Mucosa of stomach (tissue), 1 donor: Measurements from ENCODE around the gene MYO5B.

Experiments
- H3K27me3 ChIP-seq: one replicate; pipeline ENCODE4 v1.7.0; 2013; ENCODE audit warnings: mild to moderate bottlenecking, low read length; ENCODE audit not compliant: control insufficient read depth, insufficient read depth
- H3K36me3 ChIP-seq: one replicate; pipeline ENCODE4 v1.7.0; 2013; ENCODE audit warnings: low read length; ENCODE audit not compliant: control insufficient read depth, insufficient read depth
- H3K4me1 ChIP-seq: one replicate; pipeline ENCODE4 v1.7.0; 2013; ENCODE audit warnings: mild to moderate bottlenecking, low read length; ENCODE audit not compliant: control insufficient read depth, insufficient read depth
- H3K4me3 ChIP-seq: one replicate; pipeline ENCODE4 v1.7.0; 2013; ENCODE audit warnings: low read length
- H3K9ac ChIP-seq: one replicate; pipeline ENCODE4 v1.7.0; 2013; ENCODE audit warnings: mild to moderate bottlenecking, low read length, moderate library complexity
- H3K9me3 ChIP-seq: one replicate; pipeline ENCODE4 v1.7.0; 2013; ENCODE audit warnings: mild to moderate bottlenecking, low read length, moderate library complexity; ENCODE audit not compliant: control insufficient read depth
- donor health status: Pancreatic carcinoma.

The MYO5B gene

DNA sequence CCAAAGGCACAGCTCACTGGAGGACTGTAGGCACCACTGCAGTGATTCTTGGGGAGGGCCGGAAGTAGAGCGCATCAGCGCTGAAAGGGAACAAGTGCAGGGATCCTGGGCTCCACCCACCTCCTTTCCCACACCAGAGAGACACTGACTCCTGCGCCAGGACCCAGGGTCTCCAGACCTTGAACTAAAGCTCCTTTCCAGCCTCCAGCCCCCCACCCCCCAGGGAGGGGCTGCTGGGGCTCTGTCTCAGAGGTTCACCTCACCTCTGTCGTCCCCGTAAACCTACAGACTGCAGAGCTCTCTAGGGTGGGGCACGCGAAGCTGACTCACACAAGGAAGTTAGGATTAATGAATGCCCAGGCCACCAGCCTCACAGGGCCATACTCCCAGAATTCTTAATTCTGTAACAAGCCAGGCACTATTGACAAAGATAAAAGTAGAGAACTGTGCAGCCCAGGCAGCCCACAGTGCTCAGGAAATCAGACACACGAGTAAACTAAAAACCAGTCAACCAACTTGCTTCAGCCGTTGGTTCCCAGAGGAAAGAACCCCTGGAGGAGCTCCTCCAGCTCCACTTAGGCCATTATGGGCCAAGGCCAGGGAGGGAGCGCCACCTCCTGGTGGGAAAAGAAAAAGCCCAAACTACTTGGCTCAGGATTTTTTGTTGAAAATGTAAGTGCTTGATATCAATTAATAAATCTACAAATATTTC, 336.5 kb downstream of the MYO5B start:
- Histone ChIP-seq H3K4me1 (peaks cover 57% of the 10 kb centered on the region), H3K4me3 (peak overlapping the region; percentile 15), H3K36me3 (no peaks in the 10 kb centered on the region), H3K9ac (peak overlapping the region; percentile 64), H3K27me3 (no peaks in the 10 kb centered on the region), H3K9me3 (no peaks in the 10 kb centered on the region)

DNA sequence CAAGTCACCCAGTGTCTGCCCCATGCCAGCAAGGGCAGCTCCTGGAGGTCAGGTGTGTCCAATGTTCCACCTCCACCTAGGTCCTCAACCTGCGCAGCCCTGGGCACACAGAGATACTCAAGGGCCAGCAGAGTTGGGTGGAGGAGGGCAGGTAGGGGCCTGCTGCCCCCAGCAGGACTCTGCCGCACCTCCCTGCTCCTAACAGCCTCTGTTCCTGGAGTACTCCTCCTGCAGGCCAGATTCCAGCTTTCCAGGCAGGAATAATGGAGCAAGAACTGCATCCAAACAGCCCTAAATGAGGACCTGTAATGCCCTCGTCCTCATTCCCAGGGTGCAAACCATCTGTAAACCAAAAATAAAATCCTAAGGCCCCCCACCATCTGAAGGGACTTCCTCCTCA, 337.2 kb downstream of the MYO5B start:
- Histone ChIP-seq H3K27me3 (no peaks in the 10 kb centered on the region), H3K9me3 (no peaks in the 10 kb centered on the region), H3K36me3 (no peaks in the 10 kb centered on the region), H3K4me3 (no peak overlapping the region), H3K9ac (peak overlapping the region; percentile 64), H3K4me1 (peaks cover 57% of the 10 kb centered on the region)

DNA sequence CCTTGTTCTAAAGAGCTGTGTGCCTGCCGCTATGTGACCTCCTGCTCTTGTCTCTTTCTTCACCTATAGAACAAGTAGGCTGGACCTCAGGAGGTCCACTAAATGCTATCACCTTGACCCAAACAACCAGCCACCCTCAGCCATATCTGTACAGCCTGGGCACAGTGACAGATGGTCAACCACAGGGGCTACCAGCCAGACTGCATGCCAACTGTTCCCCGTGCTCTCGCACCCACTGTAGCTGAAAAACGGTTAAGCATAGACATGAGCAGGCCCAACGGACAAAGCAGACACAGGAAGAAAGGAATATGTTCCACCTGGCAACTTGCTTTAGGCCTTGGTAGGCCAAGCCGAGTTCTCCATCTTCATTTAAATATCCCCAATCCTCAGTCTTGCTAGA, 338.5 kb downstream of the MYO5B start:
- H3K9me3 ChIP-seq: no peaks in the 10 kb centered on the region
- H3K4me1 ChIP-seq: peaks cover 52% of the 10 kb centered on the region
- no peaks in the 10 kb centered on the region for H3K27me3 ChIP-seq
- H3K9ac ChIP-seq: no peak overlapping the region
- no peaks in the 10 kb centered on the region for H3K36me3 ChIP-seq
- H3K4me3 ChIP-seq: no peak overlapping the region

DNA sequence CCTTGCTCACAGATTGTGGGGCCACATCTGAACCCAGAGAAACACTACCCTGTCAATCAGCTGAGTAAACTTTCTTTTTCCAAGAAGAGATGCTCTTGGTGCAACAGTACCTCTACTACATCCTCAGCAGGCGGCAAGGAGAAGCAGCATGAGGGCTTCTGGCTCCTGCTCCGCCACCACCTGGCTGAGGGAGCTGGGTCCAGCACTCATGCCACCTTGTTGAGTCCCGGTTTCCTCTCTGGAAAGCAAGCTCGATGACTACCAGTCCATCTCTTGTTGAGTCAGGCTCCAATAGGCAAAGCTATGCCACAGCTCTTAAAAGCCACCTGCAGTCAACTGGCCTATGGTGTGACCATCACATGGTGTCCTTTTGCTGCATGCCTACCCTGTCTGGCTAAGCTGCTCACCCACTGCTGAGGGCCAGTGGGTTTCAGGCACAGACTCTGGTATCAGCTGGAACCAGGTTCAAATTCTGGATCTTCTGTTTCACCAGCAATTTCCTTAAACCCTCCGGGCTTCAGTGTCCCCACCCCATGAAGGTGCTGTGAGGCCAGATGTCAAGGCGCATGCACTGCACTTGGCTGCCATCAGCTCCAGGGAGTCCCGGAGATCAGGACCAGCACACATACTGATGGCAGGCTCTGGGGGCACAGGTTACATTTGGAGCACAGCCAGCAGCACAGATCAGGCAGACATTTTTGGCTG, 339.1 kb downstream of the MYO5B start:
- Histone ChIP-seq H3K27me3 (no peaks in the 10 kb centered on the region), H3K4me1 (peaks cover 50% of the 10 kb centered on the region), H3K36me3 (no peaks in the 10 kb centered on the region), H3K9me3 (no peaks in the 10 kb centered on the region), H3K9ac (no peak overlapping the region), H3K4me3 (no peak overlapping the region)

DNA sequence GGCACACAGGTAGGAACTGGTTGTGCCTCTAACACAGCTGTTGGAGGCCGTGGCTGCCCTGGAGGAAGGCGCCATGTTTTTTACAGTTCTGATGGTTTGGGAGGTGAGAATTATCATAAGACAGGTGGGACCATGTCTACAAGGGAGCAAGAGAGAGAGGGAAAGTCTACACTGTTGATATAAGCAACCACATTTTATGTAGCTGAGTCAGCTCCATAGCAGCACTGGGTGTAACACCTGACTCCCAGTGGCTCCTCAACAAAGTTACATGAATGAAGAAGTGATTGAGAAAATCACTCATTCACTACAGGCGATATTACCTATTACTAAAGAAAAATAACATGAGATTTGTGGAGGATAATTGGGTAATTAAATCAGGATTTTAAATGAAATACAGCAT, 340.3 kb downstream of the MYO5B start:
- Histone ChIP-seq H3K9me3 (no peaks in the 10 kb centered on the region), H3K4me3 (no peak overlapping the region), H3K36me3 (no peaks in the 10 kb centered on the region), H3K27me3 (no peaks in the 10 kb centered on the region), H3K4me1 (peaks cover 50% of the 10 kb centered on the region), H3K9ac (no peak overlapping the region)

DNA sequence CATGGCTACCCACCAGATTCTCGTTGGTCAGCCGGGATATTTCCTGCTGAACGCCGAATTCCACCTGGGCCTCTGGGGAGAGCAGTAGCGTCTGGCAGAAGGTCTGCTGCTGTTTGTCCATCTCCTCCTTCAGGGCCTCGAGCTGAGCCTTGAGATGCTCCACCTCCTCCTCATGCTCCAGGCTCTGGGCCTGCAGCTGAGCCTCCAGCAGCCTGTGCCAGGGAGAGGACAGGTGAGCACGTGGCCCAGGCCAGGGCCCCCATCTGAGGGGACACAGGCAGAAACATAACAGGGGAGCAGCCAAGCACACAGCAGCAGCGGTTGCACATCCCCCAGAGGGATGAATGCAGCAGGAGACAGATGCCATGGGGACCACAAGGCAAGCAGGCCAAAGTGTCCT, 341.5 kb downstream of the MYO5B start:
- H3K9me3 ChIP-seq: no peaks in the 10 kb centered on the region
- no peak overlapping the region for H3K4me3 ChIP-seq
- no peaks in the 10 kb centered on the region for H3K36me3 ChIP-seq
- H3K27me3 ChIP-seq: no peaks in the 10 kb centered on the region
- H3K4me1 ChIP-seq: peaks cover 46% of the 10 kb centered on the region
- H3K9ac ChIP-seq: no peak overlapping the region

DNA sequence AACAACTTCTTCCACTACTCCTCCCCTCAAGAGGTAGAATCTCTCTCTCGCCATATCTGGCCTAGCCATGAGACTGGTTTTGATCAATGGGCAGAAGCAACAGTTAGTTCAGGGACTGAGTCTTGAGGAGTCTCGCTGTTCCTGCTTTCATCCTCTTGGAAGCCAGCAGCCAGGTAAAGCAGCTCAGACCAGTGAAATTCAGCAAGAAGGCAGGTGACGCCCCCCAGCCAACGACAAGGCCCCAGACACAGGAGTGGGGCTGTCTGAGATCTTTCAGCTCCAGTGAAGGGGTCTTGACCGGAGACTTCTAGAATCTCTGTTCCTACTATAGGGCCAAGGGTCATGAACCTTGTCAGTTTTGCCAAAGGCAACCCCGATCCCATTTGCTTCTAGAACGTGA, 341.9 kb downstream of the MYO5B start:
- Histone ChIP-seq H3K9me3 (no peaks in the 10 kb centered on the region), H3K27me3 (no peaks in the 10 kb centered on the region), H3K9ac (no peak overlapping the region), H3K4me3 (no peak overlapping the region), H3K4me1 (peaks cover 42% of the 10 kb centered on the region), H3K36me3 (no peaks in the 10 kb centered on the region)

DNA sequence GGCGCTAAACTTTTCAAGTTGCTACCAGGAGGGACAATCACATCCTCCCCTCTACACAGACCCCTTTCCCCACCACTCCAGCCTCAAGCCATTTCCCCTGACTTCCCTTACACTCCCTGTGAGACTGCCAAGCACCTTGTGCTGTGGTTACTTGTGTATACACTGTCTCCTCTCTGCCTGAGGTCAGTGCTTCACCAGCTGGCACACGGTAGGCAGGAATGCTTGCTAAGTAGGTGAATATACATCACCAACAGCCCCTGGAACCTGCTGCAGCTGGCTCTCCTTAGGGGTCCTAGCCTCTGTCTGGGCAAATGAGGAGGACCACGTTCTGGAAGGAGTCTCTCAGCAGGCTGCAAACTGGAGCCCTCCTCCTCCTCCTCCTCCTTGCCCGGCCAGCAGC, 343.3 kb downstream of the MYO5B start:
- Histone ChIP-seq H3K4me1 (peaks cover 38% of the 10 kb centered on the region), H3K4me3 (no peak overlapping the region), H3K9me3 (no peaks in the 10 kb centered on the region), H3K9ac (no peak overlapping the region), H3K36me3 (no peaks in the 10 kb centered on the region), H3K27me3 (no peaks in the 10 kb centered on the region)

DNA sequence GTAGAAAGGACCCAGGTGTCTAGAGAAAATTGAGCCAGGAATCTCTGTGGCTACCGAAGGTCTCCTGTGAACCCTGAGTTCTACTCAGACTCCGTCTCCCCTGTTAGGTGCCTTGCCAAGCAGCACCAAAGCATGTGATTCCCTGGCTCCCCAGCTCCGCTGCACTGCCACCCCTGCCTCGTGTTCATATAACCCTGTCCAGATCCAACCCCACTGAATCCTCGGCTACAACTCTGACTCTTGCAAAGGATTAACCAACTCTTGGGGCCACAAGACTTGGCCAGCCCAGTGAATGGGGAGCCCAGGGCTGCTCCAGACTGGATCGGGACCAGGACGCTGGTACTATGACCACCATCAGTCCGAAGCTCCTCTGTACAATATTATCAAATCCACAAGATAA, 344.3 kb downstream of the MYO5B start:
- Histone ChIP-seq H3K4me1 (peaks cover 45% of the 10 kb centered on the region), H3K9me3 (no peaks in the 10 kb centered on the region), H3K36me3 (no peaks in the 10 kb centered on the region), H3K9ac (peak overlapping the region; percentile 62), H3K27me3 (no peaks in the 10 kb centered on the region), H3K4me3 (no peak overlapping the region)

DNA sequence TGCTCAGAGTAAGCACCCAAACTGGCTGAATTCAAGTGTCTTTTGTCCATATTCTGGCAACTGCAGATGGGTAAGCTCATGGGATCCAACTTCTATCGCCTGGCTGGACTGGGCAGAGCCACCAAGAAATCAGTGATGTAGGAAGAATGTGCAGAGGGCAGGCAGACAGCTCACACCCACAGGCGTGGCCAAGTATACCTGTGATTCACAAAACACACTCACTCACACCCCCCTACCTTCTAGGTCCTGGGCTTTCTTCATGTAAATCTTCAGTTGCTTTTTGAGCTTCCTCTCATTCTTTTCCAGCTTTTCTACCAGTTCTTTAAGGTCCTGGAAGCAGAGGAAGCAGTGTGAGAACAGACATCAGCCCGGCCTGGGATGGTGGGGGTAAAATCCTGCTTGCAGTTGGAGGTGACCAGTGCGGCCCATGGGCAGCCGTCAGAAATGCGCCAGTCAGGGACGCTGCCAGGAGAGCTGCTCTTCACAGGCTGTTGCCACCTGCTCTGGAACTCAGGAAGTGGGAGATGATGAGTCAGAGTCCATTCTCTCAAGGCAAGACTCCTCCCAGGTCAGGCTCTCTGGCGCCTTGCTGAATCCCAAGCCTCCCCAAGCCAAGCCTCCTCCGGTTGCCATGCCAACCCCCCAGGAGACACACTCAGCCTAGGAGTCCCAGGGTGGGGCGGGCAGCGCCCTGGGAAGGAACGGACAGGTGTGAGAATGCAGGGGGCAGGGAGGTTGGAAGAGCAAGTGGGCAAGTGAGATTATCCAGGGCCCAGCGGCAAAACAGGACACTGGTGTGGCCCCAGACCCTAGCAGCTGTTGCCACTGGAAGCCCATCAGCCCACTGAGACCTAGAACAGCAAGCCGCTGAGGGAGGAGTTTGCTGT, 345.4 kb downstream of the MYO5B start:
- Histone ChIP-seq H3K4me3 (peak overlapping the region; percentile 17), H3K9me3 (no peaks in the 10 kb centered on the region), H3K36me3 (no peaks in the 10 kb centered on the region), H3K9ac (peak overlapping the region; percentile 62), H3K27me3 (no peaks in the 10 kb centered on the region), H3K4me1 (peaks cover 48% of the 10 kb centered on the region)

DNA sequence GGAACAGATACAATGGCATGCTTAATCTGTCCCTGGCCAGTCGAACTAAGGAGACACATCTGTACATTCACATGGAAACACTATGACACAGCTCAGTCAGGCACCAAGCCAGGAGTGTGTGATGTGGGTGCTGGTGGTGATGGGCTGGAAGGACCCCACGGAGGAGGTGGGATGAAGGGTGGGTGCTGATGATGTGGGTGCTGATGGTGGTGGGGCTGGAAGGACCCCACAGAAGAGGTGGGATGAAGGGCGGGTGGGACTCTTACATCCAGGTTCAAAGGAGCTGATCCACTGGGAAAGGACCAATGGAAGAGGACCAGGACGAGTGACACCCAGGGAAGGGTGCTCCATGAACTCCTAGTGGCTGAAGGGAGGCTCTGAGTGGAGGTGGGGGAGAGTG, 346.8 kb downstream of the MYO5B start:
- H3K9me3 ChIP-seq: no peaks in the 10 kb centered on the region
- peak overlapping the region; percentile 17 for H3K4me3 ChIP-seq
- H3K9ac ChIP-seq: peak overlapping the region; percentile 62
- no peaks in the 10 kb centered on the region for H3K27me3 ChIP-seq
- peaks cover 44% of the 10 kb centered on the region for H3K4me1 ChIP-seq
- H3K36me3 ChIP-seq: peaks cover 5% of the 10 kb centered on the region

DNA sequence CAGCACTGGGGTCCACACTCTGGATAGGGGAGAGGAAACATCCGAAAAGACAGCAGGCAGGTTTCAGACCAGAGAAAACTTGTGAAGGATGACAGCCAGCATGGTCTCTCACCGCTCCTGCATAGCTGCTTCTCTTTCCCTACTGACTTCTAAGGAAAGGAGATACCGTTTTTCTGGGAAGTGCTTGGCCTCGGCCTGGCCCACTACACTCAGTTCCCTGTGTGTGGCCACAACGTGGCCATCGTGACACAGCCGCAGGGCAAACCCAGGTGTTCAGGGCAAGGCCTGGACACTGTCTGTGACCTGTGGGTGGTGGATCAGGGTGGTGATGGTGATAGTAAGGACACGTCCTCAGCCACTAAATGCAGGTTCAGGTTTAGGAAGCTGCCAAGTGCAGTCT, 347.4 kb downstream of the MYO5B start:
- H3K9ac ChIP-seq: no peak overlapping the region
- peaks cover 44% of the 10 kb centered on the region for H3K4me1 ChIP-seq
- peaks cover 11% of the 10 kb centered on the region for H3K36me3 ChIP-seq
- no peaks in the 10 kb centered on the region for H3K9me3 ChIP-seq
- H3K27me3 ChIP-seq: no peaks in the 10 kb centered on the region
- H3K4me3 ChIP-seq: no peak overlapping the region
